BLaER1 (cell line): Measurements from ENCODE around the gene KLK15.
A peak's percentile ranks its signal among the peaks of the same experiment; 100 is the strongest.

ENCODE experiments used
- H3K27ac ChIP-seq: shearing (Covaris generic); formaldehyde crosslinking; 2 replicates; pipeline ENCODE4 v1.8.1; 2022
- H3K27me3 ChIP-seq: shearing (Covaris generic); formaldehyde crosslinking; 2 replicates; pipeline ENCODE4 v1.8.1; 2022
- H3K36me3 ChIP-seq: shearing (Covaris generic); formaldehyde crosslinking; 2 replicates; pipeline ENCODE4 v1.8.1; 2022
- H3K4me1 ChIP-seq: shearing (Covaris generic); formaldehyde crosslinking; 2 replicates; pipeline ENCODE4 v1.8.1; 2022
- H3K4me2 ChIP-seq: shearing (Covaris generic); formaldehyde crosslinking; 2 replicates; pipeline ENCODE4 v1.8.1; 2022
- H3K4me3 ChIP-seq: shearing (Covaris generic); formaldehyde crosslinking; 2 replicates; pipeline ENCODE4 v1.8.1; 2022
- H3K9ac ChIP-seq: shearing (Covaris generic); formaldehyde crosslinking; 2 replicates; pipeline ENCODE4 v1.8.1; 2022
- H3K9me3 ChIP-seq: shearing (Covaris generic); formaldehyde crosslinking; 2 replicates; pipeline ENCODE4 v1.8.1; 2022
- H4K20me1 ChIP-seq: shearing (Covaris generic); formaldehyde crosslinking; 2 replicates; pipeline ENCODE4 v1.8.1; 2022
- Cebpa-rat ChIP-seq: shearing (Covaris generic); IDR thresholded peaks from 2 replicates; pipeline ENCODE4 v1.8.1; 2022

KLK15 gene

DNA sequence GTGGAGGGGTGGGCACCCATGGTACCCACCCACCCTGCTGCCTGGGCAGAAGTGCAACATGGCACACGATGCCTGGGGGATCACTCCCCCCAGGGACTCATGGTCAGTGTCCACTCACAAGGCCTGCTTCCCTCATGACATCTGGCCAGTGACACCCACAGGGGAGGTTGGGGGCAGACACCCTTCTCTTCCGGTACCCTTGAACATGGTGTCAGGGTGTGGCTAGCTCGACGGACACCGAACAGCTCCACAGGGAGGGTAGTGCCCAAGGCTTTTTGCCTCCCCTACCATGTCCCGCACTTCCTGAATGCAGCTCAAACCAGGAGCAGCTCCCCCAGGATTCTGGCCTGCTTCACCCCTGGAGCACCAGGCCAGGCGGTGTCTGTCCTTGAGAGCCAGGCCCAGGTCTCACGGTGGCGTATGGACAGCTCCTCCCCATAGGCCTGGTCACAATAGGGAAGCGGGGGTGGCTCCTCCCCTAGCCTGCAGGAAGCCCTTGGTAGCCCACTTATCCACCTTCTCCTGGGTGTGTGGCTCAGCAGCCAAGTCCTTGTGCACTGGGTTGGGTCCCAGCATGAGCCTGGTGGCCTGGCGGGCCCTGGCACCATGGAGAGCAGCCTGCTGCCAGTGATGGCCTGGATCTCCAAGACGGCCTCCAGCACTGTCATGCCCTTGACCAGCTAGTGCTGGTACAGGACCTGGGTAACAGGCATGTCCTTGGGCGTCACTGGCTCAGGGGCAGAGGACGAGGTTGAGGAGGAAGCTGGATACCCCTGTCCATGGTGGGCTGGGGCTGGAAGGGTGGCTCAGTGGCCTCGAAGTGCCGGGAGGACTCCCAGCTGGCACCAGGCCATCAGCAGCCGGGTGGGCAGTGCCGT lies 35.4 kb downstream of the KLK15 start:
- TF ChIP-seq Cebpa-rat: no peak
- no peaks in the 10 kb centered on the region for H3K27me3 ChIP-seq
- H3K4me2 ChIP-seq: no peak overlapping the region
- peaks cover 96% of the 10 kb centered on the region for H4K20me1 ChIP-seq
- H3K9me3 ChIP-seq: no peaks in the 10 kb centered on the region
- H3K9ac ChIP-seq: no peak overlapping the region
- peaks cover 82% of the 10 kb centered on the region for H3K36me3 ChIP-seq
- H3K4me1 ChIP-seq: peaks cover 77% of the 10 kb centered on the region
- no peak overlapping the region for H3K4me3 ChIP-seq
- no peak overlapping the region for H3K27ac ChIP-seq

DNA sequence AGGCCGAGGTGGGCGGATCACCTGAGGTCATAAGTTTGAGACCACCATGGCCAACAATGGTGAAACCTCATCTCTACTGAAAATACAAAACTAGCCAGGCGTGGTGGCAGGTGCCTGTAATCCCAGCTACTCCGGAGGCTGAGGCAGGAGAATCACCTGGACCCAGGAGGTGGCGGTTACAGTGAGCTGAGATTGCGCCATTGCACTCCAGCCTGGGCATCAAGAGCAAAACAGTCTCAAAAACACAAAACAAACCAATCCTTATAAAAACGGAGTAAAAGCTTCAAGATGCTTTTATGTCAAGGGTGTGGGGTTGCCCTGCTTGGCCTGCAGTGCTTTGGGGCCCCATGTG lies 36.0 kb downstream of the KLK15 start:
- Histone ChIP-seq H3K9ac (no peak overlapping the region), H3K9me3 (no peaks in the 10 kb centered on the region), H4K20me1 (peaks cover 90% of the 10 kb centered on the region), H3K36me3 (peaks cover 76% of the 10 kb centered on the region), H3K27ac (no peak overlapping the region), H3K4me1 (peaks cover 70% of the 10 kb centered on the region), H3K27me3 (no peaks in the 10 kb centered on the region), H3K4me2 (no peak overlapping the region; the same call in 1 of the 2 replicates), H3K4me3 (no peak overlapping the region)
- TF ChIP-seq Cebpa-rat: no peak

DNA sequence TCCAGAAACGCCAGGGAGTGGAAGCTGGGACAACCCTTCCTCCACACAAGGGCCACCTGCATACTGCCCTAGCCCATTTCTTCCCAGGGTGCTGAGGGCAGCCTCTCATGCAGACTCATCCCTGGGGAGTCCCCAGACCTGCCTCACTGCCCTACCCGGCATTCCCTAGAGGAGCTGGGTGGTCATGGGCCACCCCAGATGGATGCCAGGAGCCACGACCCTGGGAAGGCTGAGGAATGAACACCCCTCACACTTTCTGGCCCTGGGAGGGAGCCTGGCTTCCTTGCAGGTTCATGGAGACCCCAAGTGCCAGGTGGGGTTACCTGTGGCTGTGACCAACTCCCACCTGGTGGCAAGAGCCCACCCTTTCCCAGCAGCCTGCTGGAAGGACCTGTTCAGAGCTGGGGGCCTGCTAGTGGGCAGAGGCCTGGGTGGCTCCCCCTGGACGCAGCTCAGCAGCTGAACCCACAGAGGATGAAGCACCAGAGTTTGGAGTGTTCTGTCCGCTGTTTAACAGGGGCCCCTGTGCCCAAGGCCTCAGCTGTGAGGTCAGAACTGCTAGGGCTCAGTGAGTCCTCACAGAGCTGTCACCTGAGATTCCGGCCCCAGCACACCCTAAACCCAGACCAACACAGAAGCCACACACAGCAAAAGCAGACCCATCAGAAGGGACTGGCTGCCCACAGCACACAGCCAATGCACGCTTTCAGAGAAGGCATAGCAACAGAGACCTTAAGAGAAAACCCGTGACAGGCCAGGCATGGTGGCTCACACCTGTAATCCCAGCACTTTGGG lies 36.5 kb downstream of the KLK15 start:
- Histone ChIP-seq H4K20me1 (peaks cover 84% of the 10 kb centered on the region), H3K27ac (no peak overlapping the region), H3K4me3 (no peak overlapping the region), H3K9me3 (no peaks in the 10 kb centered on the region), H3K9ac (no peak overlapping the region), H3K36me3 (peaks cover 71% of the 10 kb centered on the region), H3K4me1 (peaks cover 65% of the 10 kb centered on the region), H3K27me3 (no peaks in the 10 kb centered on the region), H3K4me2 (peak overlapping the region; percentile 17)
- no peak for TF ChIP-seq Cebpa-rat

DNA sequence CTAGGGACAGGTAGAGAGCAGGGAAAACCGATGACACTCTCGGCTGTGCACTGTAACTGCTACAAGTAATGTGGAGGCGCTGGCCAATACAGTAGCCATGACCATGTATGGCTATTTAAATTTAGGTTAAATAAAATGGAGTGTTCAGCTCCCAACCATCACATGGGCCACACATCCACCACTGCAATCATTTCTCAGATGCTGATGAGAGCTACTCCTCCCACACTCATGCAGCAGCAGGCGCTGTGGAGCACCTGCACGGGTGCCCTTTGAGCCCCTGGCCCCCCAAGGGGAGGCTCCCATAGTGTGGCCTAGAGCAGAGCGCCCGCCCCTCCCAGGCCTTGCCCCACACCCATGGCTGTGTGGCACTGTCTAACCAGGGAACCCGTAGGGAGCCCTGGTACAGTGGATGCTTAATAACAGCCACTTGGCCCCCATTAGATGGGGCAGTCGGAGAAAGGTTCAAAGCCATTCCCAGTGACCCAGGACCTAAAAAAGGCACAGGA lies 37.2 kb downstream of the KLK15 start:
- Histone ChIP-seq H4K20me1 (peaks cover 78% of the 10 kb centered on the region), H3K36me3 (peaks cover 64% of the 10 kb centered on the region), H3K9me3 (no peaks in the 10 kb centered on the region), H3K4me1 (peaks cover 58% of the 10 kb centered on the region), H3K27ac (no peak overlapping the region), H3K4me3 (no peak overlapping the region), H3K27me3 (no peaks in the 10 kb centered on the region), H3K9ac (no peak overlapping the region), H3K4me2 (no peak overlapping the region)
- TF ChIP-seq Cebpa-rat: no peak

DNA sequence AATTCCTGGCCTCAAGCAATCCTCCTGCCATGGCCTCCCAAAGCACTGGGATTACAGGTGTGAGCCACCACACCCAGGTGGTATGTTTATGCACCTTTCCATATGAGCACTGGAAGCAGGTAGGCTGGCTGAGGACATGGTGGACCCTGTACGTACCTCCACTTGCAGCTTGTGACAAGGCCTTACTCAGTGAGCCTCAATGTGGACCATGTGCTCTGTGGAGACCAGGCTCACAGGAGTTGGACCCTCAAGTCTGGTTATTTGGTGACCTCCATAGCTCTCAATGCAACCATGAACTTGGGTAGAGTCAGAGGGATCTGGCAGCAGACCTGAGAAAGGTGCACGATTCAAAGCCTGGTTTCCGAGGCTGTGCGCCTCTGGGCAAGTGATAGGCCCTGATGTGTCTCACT lies 37.7 kb downstream of the KLK15 start:
- H3K27me3 ChIP-seq: no peaks in the 10 kb centered on the region
- H3K4me2 ChIP-seq: no peak overlapping the region
- no peak for TF ChIP-seq Cebpa-rat
- H3K4me3 ChIP-seq: no peak overlapping the region
- H4K20me1 ChIP-seq: peaks cover 73% of the 10 kb centered on the region
- no peaks in the 10 kb centered on the region for H3K9me3 ChIP-seq
- no peak overlapping the region for H3K27ac ChIP-seq
- H3K4me1 ChIP-seq: peaks cover 53% of the 10 kb centered on the region
- H3K9ac ChIP-seq: no peak overlapping the region
- H3K36me3 ChIP-seq: peaks cover 59% of the 10 kb centered on the region

DNA sequence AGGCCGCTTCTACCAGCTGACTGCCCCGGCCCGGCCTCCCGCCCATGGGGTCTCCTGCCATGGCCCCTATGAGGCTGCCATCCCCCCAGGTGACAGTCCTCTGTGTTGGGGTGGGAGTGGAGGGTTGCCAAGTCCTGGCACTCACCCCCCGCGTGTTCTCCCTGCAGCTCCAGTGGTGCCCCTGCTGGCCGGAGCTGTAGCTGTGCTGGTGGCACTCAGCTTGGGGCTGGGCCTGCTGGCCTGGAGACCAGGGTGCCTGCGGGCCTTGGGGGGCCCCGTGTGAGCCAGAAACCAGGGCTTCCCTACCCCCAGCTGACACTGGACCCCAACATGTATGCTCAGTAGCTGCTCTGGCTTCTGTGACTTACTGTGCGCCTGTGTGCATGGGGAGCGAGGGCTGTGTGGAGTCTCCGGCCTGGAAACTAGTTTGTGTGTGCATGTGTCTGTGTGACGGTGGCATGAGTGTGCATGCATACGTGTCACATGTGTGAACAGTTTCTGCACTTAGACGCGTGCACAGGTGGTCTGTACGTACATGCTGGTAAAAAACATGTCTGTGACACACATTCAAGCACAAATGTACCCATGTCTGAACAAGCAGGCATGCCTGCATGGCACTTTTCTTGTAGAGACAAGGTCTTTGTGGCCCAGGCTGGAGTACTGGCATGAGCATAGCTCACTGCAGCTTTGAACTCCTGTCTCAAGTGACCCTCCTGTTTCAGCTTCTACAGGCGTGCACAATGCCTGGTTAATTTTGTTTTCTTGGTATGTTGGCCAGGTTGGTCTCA lies 38.3 kb downstream of the KLK15 start:
- H3K4me3 ChIP-seq: no peak overlapping the region
- H3K4me1 ChIP-seq: peaks cover 48% of the 10 kb centered on the region
- H4K20me1 ChIP-seq: peaks cover 67% of the 10 kb centered on the region
- peaks cover 53% of the 10 kb centered on the region for H3K36me3 ChIP-seq
- H3K9ac ChIP-seq: no peak overlapping the region
- H3K9me3 ChIP-seq: no peaks in the 10 kb centered on the region
- H3K4me2 ChIP-seq: peak overlapping the region; percentile 80
- H3K27me3 ChIP-seq: no peaks in the 10 kb centered on the region
- peak overlapping the region; percentile 27; the same call in 1 of the 2 replicates for H3K27ac ChIP-seq
- no peak for TF ChIP-seq Cebpa-rat

DNA sequence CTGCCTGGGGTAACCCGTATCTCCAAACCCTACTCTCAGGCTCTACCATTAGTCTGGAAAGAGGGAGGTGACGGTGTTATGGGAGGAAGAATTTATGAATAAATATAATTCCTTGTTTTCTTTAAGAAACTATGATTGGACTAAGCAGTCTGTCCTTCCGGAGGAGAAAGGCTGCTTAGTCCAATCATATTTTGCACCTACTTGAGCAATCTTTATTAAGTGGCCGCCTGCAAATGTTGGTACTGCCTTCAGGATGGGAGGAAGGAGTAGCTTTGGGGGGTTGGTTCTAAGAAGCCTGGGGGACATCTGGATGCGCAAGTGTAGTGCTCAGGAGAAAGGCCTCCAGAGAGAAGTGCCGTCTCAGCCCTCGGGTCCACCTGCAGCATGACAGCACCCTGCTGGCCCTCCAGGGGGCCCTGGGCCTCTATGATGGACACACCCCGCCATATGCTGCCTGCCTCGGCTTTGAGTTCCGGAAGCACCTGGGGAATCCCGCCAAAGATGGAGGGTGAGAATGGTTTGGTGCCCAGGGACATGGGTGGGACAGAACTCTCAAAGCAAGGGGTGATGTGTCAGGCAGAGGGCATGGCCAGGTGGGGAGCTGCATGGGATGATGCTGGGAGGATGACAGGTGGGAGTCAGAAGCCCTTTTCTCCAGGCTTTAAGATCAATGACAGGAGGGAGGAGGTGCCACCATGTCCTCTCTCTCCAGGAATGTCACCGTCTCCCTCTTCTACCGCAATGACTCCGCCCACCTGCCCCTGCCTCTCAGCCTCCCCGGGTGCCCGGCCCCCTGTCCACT lies 39.1 kb downstream of the KLK15 start:
- H4K20me1 ChIP-seq: peaks cover 59% of the 10 kb centered on the region
- peak overlapping the region; percentile 80 for H3K4me2 ChIP-seq
- peaks cover 45% of the 10 kb centered on the region for H3K36me3 ChIP-seq
- H3K27ac ChIP-seq: peak overlapping the region; percentile 27; the same call in 1 of the 2 replicates
- H3K9ac ChIP-seq: 0 out of 2 replicates have a peak overlapping the region, but pooled peaks have one; percentile 3
- H3K27me3 ChIP-seq: no peaks in the 10 kb centered on the region
- H3K4me1 ChIP-seq: peaks cover 48% of the 10 kb centered on the region
- H3K9me3 ChIP-seq: no peaks in the 10 kb centered on the region
- no peak for TF ChIP-seq Cebpa-rat
- no peak overlapping the region for H3K4me3 ChIP-seq

DNA sequence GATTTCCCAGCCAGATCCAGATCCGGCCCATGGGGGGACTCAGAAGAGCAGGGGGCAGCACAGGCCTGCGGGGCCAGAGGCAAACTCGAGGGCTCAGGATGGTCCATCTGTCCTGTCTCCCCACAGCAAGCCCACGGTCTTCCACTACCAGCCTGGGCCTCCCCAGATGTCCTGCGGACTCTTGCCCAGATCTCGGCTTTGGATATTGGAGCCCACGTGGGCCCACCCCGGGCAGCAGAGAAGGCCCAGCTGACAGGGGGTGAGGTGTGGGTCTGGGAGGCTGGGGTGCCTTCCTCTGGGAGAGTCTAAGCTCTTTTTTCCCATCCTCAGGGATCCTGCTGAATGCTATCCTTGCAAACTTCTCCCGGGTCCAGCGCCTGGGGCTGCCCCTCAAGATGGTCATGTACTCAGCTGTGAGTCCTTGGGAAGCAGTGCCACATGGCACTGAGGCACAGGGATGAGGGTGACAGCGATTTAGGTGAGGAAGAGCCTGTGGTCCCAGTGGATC lies 39.8 kb downstream of the KLK15 start:
- H3K4me1 ChIP-seq: peaks cover 48% of the 10 kb centered on the region
- peak overlapping the region; percentile 80 for H3K4me2 ChIP-seq
- no peaks in the 10 kb centered on the region for H3K9me3 ChIP-seq
- H3K27me3 ChIP-seq: no peaks in the 10 kb centered on the region
- no peak for TF ChIP-seq Cebpa-rat
- H4K20me1 ChIP-seq: peaks cover 52% of the 10 kb centered on the region
- H3K36me3 ChIP-seq: peaks cover 38% of the 10 kb centered on the region
- peak overlapping the region; percentile 22; the same call in 1 of the 2 replicates for H3K27ac ChIP-seq
- no peak overlapping the region for H3K9ac ChIP-seq
- no peak overlapping the region for H3K4me3 ChIP-seq
